Gastroesophageal sphincter (tissue), 4 donors: ENCODE results near the gene HCAR1. TPM values are rescaled to one million over a fixed set of nuclear protein-coding genes. Genes with fewer than 3 reads are reported as not detected.
"Not testable (repeated sequence)": the region's sequence is repeated elsewhere in the genome, so short reads cannot be mapped to it uniquely, and the experiment has no call there.

Experiments
- ATAC-seq: fragments of 150-250 bp; one replicate; pipeline ENCODE4 v1.9.1; 2016; ENCODE audit warnings: mild to moderate bottlenecking, moderate library complexity
- H3K27ac ChIP-seq, 4 donors: fragments of 200-600 bp; sonication (generic) in 3 of 4; 1 replicate in 3 of 4; 2 replicates in 1 of 4; pipeline ENCODE4 v1.5.1; 2016 to 2019
- H3K27me3 ChIP-seq: fragments of 200-600 bp; sonication (generic); one replicate; pipeline ENCODE4 v1.5.1; 2019
- H3K36me3 ChIP-seq, 2 donors: fragments of 200-600 bp; sonication (generic); one replicate each; pipeline ENCODE4 v1.5.1; 2019; ENCODE audit warnings: control low read depth in 1 of 2
- H3K4me1 ChIP-seq, 3 donors: fragments of 200-600 bp; sonication (generic); 1 replicate in 2 of 3; 2 replicates in 1 of 3; pipeline ENCODE4 v1.5.1; 2016 to 2019; ENCODE audit warnings: control low read depth in 2 of 3
- H3K4me3 ChIP-seq, 2 donors: fragments of 200-600 bp; sonication (generic); one replicate each; pipeline ENCODE4 v1.5.1; 2019; ENCODE audit warnings: mild to moderate bottlenecking in 1 of 2, moderate library complexity in 1 of 2
- H3K9me3 ChIP-seq, 3 donors: fragments of 200-600 bp; sonication (generic); one replicate each; pipeline ENCODE4 v1.5.1; 2017 to 2019; ENCODE audit warnings: control low read depth in 2 of 3
- EP300 ChIP-seq: sonication (generic); formaldehyde crosslinking; IDR thresholded peaks from one replicate; pipeline ENCODE4 v1.6.1; 2017; ENCODE audit warnings: antibody characterized with exemption, mild to moderate bottlenecking
- POLR2A ChIP-seq, 2 donors: fragments of 450-650 bp; IDR thresholded peaks; one replicate each; pipeline ENCODE4 v1.6.1; 2017; ENCODE audit warnings: antibody characterized with exemption in 2 of 2, mild to moderate bottlenecking in 2 of 2, moderate library complexity in 1 of 2
- POLR2AphosphoS5 ChIP-seq: sonication (generic); formaldehyde crosslinking; IDR thresholded peaks from one replicate; pipeline ENCODE4 v1.6.1; 2017; ENCODE audit warnings: antibody characterized with exemption
- WGBS, 2 donors: methylation state at CpG; one replicate each; pipeline ENCODE4 v1.1.5; 2018; ENCODE audit warnings: low coverage in 1 of 2; 5-methylcytosine and 5-hydroxymethylcytosine counted together
- small RNA-seq, 4 donors: library from RNA; depleted of rRNA; stranded (forward); fragments of <200 nt; gene quantifications; one replicate each; pipeline ENCODE3, GENCODE V24; 2016
- total RNA-seq, 4 donors: library from RNA; depleted of rRNA; stranded (reverse); fragments of >200 nt; gene quantifications; one replicate each; pipeline ENCODE4 v1.1.0, GENCODE V29; 2016
- TF ChIP-seq, protein P1 (sequence below), 4 experiments: fragments of 200-600 bp in 2 of 4; fragments of 450-650 bp in 2 of 4; sonication (generic) in 1 of 4; IDR thresholded peaks; one replicate each; pipeline ENCODE4 v1.5.1; 2017 to 2019; ENCODE audit warnings: antibody characterized with exemption in 4 of 4, mild to moderate bottlenecking in 2 of 4, moderate library complexity in 2 of 4

The HCAR1 gene
- total RNA-seq, 4 donors from 2014 or later, result 0.08 to 0.27 (median 0.16) TPM; not detected in 1

DNA sequence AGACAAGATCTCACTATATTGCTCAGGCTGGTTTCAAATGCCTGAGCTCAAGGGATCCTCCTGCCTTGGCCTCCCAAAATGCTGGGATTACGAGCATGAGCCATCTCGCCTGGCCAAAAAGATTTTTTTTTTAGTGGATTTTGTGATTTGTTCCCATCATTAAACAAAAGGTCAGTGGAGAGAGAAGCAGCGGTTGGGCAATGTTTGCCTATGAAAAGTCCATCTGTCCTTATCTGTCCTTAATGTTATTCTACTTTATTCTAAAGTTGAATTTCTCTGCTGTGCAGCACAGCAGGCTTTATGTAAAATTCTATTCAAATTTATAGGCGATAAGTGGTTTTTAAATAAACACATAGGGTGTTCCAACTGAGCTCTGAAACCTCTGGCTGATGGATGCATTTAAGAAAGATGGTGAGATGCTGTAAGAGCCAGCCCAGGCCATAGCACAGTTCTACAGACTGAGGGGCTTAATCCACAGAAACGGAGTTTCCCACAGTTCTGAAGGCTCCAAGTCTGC lies 46.3 kb downstream of the HCAR1 start:
- WGBS, 2 donors, result 28 to 34% methylated on average over 4 to 5 of the region's 5 CpGs
- TF ChIP-seq POLR2A (IDR thresholded peaks at IDR 0.05), result no peak
- no peak for TF ChIP-seq POLR2AphosphoS5
- TF ChIP-seq, protein P1, sequence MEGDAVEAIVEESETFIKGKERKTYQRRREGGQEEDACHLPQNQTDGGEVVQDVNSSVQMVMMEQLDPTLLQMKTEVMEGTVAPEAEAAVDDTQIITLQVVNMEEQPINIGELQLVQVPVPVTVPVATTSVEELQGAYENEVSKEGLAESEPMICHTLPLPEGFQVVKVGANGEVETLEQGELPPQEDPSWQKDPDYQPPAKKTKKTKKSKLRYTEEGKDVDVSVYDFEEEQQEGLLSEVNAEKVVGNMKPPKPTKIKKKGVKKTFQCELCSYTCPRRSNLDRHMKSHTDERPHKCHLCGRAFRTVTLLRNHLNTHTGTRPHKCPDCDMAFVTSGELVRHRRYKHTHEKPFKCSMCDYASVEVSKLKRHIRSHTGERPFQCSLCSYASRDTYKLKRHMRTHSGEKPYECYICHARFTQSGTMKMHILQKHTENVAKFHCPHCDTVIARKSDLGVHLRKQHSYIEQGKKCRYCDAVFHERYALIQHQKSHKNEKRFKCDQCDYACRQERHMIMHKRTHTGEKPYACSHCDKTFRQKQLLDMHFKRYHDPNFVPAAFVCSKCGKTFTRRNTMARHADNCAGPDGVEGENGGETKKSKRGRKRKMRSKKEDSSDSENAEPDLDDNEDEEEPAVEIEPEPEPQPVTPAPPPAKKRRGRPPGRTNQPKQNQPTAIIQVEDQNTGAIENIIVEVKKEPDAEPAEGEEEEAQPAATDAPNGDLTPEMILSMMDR (IDR thresholded peaks at IDR 0.05), result no peak
- TF ChIP-seq EP300, result no peak
- H3K4me3 ChIP-seq, result no peak overlapping the region
- H3K27ac ChIP-seq, result no peak overlapping the region
- no peak for ATAC-seq
- H3K27me3 ChIP-seq, result no peaks in the 10 kb centered on the region
- no peaks in the 10 kb centered on the region for H3K9me3 ChIP-seq
- no peaks in the 10 kb centered on the region for H3K4me1 ChIP-seq
- H3K36me3 ChIP-seq, result no peaks in the 10 kb centered on the region

DNA sequence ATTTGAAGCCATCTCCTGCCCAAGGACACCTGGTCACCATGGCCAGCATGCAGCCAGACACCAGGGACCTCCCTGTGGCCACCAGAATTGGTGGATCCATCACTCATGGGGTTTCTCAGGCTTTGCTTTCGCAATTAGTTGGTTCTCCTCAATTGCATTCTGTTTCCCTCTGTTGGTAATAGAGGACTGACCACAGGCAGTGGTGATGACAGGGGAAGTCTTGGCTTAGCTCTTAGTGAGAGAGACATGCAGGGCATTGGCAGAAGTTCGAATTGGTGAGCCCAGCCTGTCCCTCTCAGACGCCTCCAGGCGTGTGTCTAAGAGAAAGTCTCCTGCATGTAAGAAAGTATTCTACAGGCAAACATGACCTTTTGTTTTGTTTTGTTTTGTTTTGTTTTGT lies 48.8 kb downstream of the HCAR1 start:
- H3K27me3 ChIP-seq, result no peaks in the 10 kb centered on the region
- no peaks in the 10 kb centered on the region for H3K9me3 ChIP-seq
- H3K27ac ChIP-seq, result no peak overlapping the region
- TF ChIP-seq POLR2A (IDR thresholded peaks at IDR 0.05) (no peak), EP300 (no peak), POLR2AphosphoS5 (no peak)
- TF ChIP-seq, protein P1 (IDR thresholded peaks at IDR 0.05), result no peak
- H3K4me1 ChIP-seq, result no peaks in the 10 kb centered on the region
- H3K36me3 ChIP-seq, result no peaks in the 10 kb centered on the region
- WGBS, 2 donors, result 74 to 83% methylated on average over 3 of the region's 4 CpGs
- no peak overlapping the region for H3K4me3 ChIP-seq
- ATAC-seq, result no peak

DNA sequence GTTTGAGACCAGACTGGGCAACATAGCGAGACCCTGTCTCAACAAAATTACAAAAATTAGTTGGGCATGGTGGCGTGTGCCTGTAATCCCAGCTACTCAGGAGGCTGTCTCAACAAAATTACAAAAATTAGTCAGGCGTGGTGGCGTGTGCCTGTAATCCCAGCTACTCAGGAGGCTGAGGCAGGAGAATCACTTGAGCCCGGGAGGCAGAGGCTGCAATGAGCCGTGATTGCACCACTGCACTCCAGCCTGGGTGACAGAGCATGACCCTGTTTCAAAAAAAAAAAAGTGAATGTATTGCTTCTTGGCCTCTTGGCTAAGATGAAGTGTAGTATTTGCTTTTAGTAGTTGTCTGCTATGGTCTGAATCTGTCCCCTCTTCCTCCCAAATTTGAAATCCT lies 49.7 kb downstream of the HCAR1 start:
- not testable (repeated sequence) for H3K9me3 ChIP-seq, H3K27ac ChIP-seq, H3K4me3 ChIP-seq, H3K27me3 ChIP-seq, H3K4me1 ChIP-seq, H3K36me3 ChIP-seq, ATAC-seq
- 77% methylated on average over 5 of the region's 6 CpGs; no CpG with 5 or more reads in 1 of the 2 donors for WGBS, 2 donors

DNA sequence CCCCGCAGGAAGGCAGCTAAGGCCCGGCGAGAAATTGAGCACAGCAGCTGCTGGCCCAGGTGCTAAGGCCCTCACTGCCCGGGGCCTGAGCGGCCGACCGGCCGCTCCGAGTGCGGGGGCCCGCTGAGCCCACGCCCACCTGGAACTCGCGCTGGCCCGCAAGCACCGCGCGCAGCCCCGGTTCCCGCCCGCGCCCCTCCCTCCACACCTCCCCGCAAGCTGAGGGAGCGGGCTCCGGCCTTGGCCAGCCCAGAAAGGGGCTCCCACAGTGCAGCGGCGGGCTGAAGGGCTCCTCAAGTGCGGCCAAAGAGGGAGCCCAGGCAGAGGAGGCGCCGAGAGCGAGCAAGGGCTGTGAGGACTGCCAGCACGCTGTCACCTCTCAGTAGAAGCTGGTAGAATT lies 53.9 kb downstream of the HCAR1 start:
- H3K4me3 ChIP-seq, ATAC-seq, H3K9me3 ChIP-seq, H3K36me3 ChIP-seq, H3K27ac ChIP-seq, H3K4me1 ChIP-seq, H3K27me3 ChIP-seq: not testable (repeated sequence)
- WGBS, 2 donors, result 98% methylated on average over 7 of the region's 32 CpGs; no CpG with 5 or more reads in 1 of the 2 donors

Small RNA genes lying within 50 kb of the gene (small RNA-seq; reads per million reads assigned to genes)
- gene AC026333.2 (0 reads per million in 4 donors), gene RF00019 (0 reads per million in 4 donors)

Other genes with a start within 250 kb of the HCAR1 start
- 10 to 100 TPM; 14.1 to 26.0 (median 20.2) TPM for gene ZCCHC8, start 229.9 kb downstream of the HCAR1 start, total RNA-seq
- gene RSRC2, start 203.9 kb downstream of the HCAR1 start, total RNA-seq, result 100 to 1,000 TPM in 1 of 4 donors, 10 to 100 TPM in 3; 37.4 to 102 (median 72.0) TPM
- 10 to 100 TPM in 2 of 4 donors, 1 to 10 TPM in 2; 3.5 to 15.9 (median 10.4) TPM for gene KNTC1, start 203.6 kb downstream of the HCAR1 start, total RNA-seq
- 1 to 10 TPM in 1 of 4 donors, under 1 TPM in 1, not detected in 2; 0.54 to 3.4 TPM for gene HCAR2, start 27.5 kb downstream of the HCAR1 start, total RNA-seq
- not detected for gene HCAR3, start 14.0 kb downstream of the HCAR1 start, total RNA-seq
- gene DENR, start 22.0 kb upstream of the HCAR1 start, total RNA-seq, result 10 to 100 TPM; 22.9 to 31.5 (median 23.9) TPM
- gene CCDC62, start 43.7 kb upstream of the HCAR1 start, total RNA-seq, result 1 to 10 TPM in 1 of 4 donors, under 1 TPM in 3; 0.23 to 1.2 (median 0.61) TPM
- gene HIP1R, start 104.6 kb upstream of the HCAR1 start, total RNA-seq, result 10 to 100 TPM; 10.2 to 32.5 (median 23.9) TPM
- 10 to 100 TPM; 23.4 to 47.4 (median 29.3) TPM for gene VPS37B, start 165.3 kb upstream of the HCAR1 start, total RNA-seq
- gene ABCB9, start 235.6 kb upstream of the HCAR1 start, total RNA-seq, result 1 to 10 TPM; 2.3 to 8.4 (median 3.5) TPM
- 10 to 100 TPM in 1 of 4 donors, 1 to 10 TPM in 3; 7.3 to 10.7 (median 8.3) TPM for gene OGFOD2, start 244.4 kb upstream of the HCAR1 start, total RNA-seq
- 100 to 1,000 TPM; 251 to 343 (median 302) TPM for gene ARL6IP4, start 249.8 kb upstream of the HCAR1 start, total RNA-seq